ENCODE data around the gene LEPROT.

GRCh38 chr1:65432918-65433317, 12.4 kb downstream of the LEPROT start:
- TF ChIP-seq CTCF (IDR thresholded peaks at IDR 0.05) (no peak), POLR2A (IDR thresholded peaks at IDR 0.05) (no peak)

Data from uterus (tissue), 2 donors.